ENCODE measurements around the gene ELOVL7.

DNA sequence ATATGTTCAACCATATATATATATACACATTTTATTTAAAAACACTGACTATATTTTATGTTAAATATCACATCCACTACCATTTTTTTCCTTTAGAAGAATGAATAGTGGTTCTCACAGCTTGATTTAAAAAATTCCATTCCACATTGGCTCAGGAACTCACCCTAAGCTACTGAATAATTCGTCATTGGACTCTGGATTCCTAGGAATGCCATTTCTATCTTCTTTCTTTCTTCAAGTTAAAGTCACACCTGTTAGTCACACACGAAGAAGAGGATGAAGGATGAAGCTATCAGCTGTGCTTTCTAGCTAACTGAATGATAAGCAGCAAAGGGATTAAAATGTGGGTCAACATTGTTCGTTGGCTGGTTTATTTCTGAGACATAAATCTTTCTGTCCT is 7.9 kb downstream of the ELOVL7 start:
- TF ChIP-seq TAF1 (IDR thresholded peaks at IDR 0.05; ENCODE audit: low read depth, low read length) (no peak), POLR2A (IDR thresholded peaks at IDR 0.05; ENCODE audit: low read depth, low read length) (no peak), SPI1 (IDR thresholded peaks at IDR 0.05; ENCODE audit: low read depth, low read length) (no peak), POLR2AphosphoS5 (IDR thresholded peaks at IDR 0.05; ENCODE audit: low read depth, low read length) (no peak), PAX5 (IDR thresholded peaks at IDR 0.05; ENCODE audit: insufficient read depth, low read length, severe bottlenecking) (no peak), POU2F2 (IDR thresholded peaks at IDR 0.05; ENCODE audit: low read depth, low read length) (no peak)

All from GM12891 (cell line).